Measurements from ENCODE around the gene HEBP2.
A peak's percentile ranks its signal among the peaks of the same experiment; 100 is the strongest.
"Not testable (repeated sequence)": the region's sequence is repeated elsewhere in the genome, so short reads cannot be mapped to it uniquely, and the experiment has no call there.

The HEBP2 gene

GRCh38 chr6:138424004-138424904 is 20.2 kb downstream of the HEBP2 start:
- no peak for DNase-seq

- DNase-seq: not testable (repeated sequence)
Measured at GRCh38 chr6:138425256-138425655, 21.2 kb downstream of the HEBP2 start.

GRCh38 chr6:138426500-138427123 is 22.6 kb downstream of the HEBP2 start:
- no peak for DNase-seq

GRCh38 chr6:138427701-138428100 is 23.7 kb downstream of the HEBP2 start:
- DNase-seq: no peak

GRCh38 chr6:138428944-138429598 is 25.0 kb downstream of the HEBP2 start:
- peak; percentile 66 for DNase-seq

GRCh38 chr6:138429761-138430160 is 25.7 kb downstream of the HEBP2 start:
- no peak for DNase-seq

GRCh38 chr6:138430361-138431145 is 26.5 kb downstream of the HEBP2 start:
- DNase-seq: no peak

GRCh38 chr6:138431256-138432062 is 27.4 kb downstream of the HEBP2 start:
- no peak for DNase-seq

GRCh38 chr6:138432063-138432356 is 28.0 kb downstream of the HEBP2 start:
- no peak for DNase-seq

- no peak for DNase-seq
Measured at GRCh38 chr6:138434096-138434495, 30.1 kb downstream of the HEBP2 start.

GRCh38 chr6:138434925-138435324 is 30.9 kb downstream of the HEBP2 start:
- DNase-seq: no peak

GRCh38 chr6:138439546-138439945 is 35.5 kb downstream of the HEBP2 start:
- DNase-seq: no peak

GRCh38 chr6:138440296-138440695 is 36.3 kb downstream of the HEBP2 start:
- DNase-seq: no peak

GRCh38 chr6:138440758-138441357 is 36.8 kb downstream of the HEBP2 start:
- no peak for DNase-seq

GRCh38 chr6:138441965-138442364 is 37.9 kb downstream of the HEBP2 start:
- DNase-seq: no peak

GRCh38 chr6:138442663-138443062 is 38.6 kb downstream of the HEBP2 start:
- DNase-seq: no peak

GRCh38 chr6:138443979-138444378 is 40.0 kb downstream of the HEBP2 start:
- no peak for DNase-seq

GRCh38 chr6:138446821-138447220 is 42.8 kb downstream of the HEBP2 start:
- DNase-seq: no peak

- no peak for DNase-seq
Measured at GRCh38 chr6:138450445-138450844, 46.4 kb downstream of the HEBP2 start.

- no peak for DNase-seq
Measured at GRCh38 chr6:138451043-138451442, 47.0 kb downstream of the HEBP2 start.

- DNase-seq: peak; percentile 66
Measured at GRCh38 chr6:138454981-138455706, 51.1 kb downstream of the HEBP2 start.
